ENCODE measurements around the gene ELK4.

ELK4 gene

DNA sequence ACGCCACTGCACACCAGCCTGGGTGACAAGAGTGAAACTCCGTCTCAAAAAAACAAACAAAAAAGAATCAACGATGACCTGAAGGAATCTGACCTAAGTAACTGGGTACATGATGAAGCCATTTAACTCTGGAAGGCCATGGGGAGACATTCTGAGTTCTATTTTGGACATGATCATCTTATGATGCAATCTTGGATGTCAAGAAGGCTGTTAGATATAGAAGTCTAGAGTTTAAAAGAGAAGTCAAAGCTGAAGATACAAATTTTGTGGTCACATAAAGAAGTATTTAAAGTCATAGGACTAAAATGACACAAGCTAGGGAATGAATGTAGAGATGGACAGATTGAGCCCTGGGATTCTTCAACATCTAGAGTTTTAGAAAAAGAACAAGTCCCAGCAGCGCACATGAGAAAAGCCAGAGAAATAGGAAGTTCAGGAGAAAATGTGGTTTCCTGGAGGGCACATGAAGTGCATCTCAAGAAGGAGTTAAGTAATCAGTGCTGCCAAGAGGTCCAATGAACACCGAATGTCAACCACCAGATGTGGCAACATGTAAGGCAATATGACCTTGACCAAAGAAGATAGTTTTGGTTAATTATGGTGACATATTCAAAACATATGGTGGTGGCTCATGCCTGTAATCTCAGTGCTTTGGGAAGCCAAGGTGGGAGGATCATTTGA lies 26.8 kb downstream of the ELK4 start:
- Histone ChIP-seq H3K9me3 (ENCODE audit: insufficient read depth, low read depth, low read length) (no peaks in the 10 kb centered on the region), H2BK12ac (ENCODE audit: low read length) (no peak overlapping the region), H3K27me3 (ENCODE audit: insufficient read depth, low read length) (no peaks in the 10 kb centered on the region), H4K12ac (ENCODE audit: low read depth, low read length) (no peak overlapping the region), H3K23ac (ENCODE audit: low read length) (no peak overlapping the region), H3K79me2 (ENCODE audit: control insufficient read depth, insufficient read depth, low read length, poor library complexity) (no peaks in the 10 kb centered on the region), H4K91ac (ENCODE audit: low read depth, low read length) (no peak overlapping the region), H3K4ac (ENCODE audit: low read depth, low read length) (no peak overlapping the region), H3K4me1 (ENCODE audit: control insufficient read depth in 1 of 2, insufficient read depth in 2 of 2, low read length in 2 of 2) (peaks cover 0 to 3% of the 10 kb centered on the region in 2 experiments), H3K18ac (ENCODE audit: low read length) (no peak overlapping the region), H3K79me1 (ENCODE audit: low read length) (no peaks in the 10 kb centered on the region), H2BK120ac (ENCODE audit: insufficient read depth, low read length, poor library complexity) (no peak overlapping the region), H2AK5ac (ENCODE audit: low read length) (no peak overlapping the region), H3K27ac (ENCODE audit: low read depth, low read length) (no peak overlapping the region), H2AFZ (ENCODE audit: insufficient read depth, low read length, poor library complexity) (no peak overlapping the region), H3K4me2 (ENCODE audit: low read length) (no peak overlapping the region), H3K36me3 (ENCODE audit: control insufficient read depth in 1 of 2, insufficient read depth in 2 of 2, low read length in 2 of 2) (peaks cover 0 to 2% of the 10 kb centered on the region in 2 experiments), H4K8ac (ENCODE audit: low read depth, low read length) (no peak overlapping the region), H3K9ac (ENCODE audit: low read length) (no peak overlapping the region), H2BK5ac (ENCODE audit: low read depth, low read length, poor library complexity) (no peak overlapping the region), H3K4me3 (ENCODE audit: low read depth, low read length) (no peak overlapping the region), H3K14ac (ENCODE audit: low read length) (no peak overlapping the region)
- no CpG with 5 or more reads among the region's 5 CpGs for WGBS (ENCODE audit: extremely low coverage, insufficient coverage, insufficient read length)
- no peak for DNase-seq

DNA sequence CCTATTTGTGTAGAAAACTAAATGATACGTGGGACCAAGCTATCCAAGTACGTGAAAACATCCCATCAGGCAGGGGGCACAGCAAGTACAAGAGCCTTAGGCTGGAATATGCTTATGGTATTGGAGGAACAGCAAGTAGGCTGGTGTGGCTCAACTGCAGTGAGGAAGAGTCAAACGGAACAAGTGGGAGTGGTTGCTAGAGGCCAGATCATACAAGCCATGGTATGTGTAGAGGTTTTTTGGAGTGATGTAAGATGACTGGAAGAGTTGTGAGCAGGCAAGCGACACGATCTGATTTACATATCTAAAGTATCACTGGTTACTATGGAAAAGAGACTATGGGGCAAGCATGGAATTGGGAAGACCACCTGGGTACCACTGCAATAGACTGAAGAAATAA lies 27.8 kb downstream of the ELK4 start:
- no CpG with 5 or more reads among the region's 5 CpGs for WGBS (ENCODE audit: extremely low coverage, insufficient coverage, insufficient read length)
- DNase-seq: peak in 1 of 2 donors; percentile 25
- Histone ChIP-seq H4K8ac (ENCODE audit: low read depth, low read length) (no peak overlapping the region), H3K27ac (ENCODE audit: low read depth, low read length) (no peak overlapping the region), H2BK120ac (ENCODE audit: insufficient read depth, low read length, poor library complexity) (no peak overlapping the region), H3K27me3 (ENCODE audit: insufficient read depth, low read length) (no peaks in the 10 kb centered on the region), H3K14ac (ENCODE audit: low read length) (no peak overlapping the region), H4K12ac (ENCODE audit: low read depth, low read length) (no peak overlapping the region), H3K9me3 (ENCODE audit: insufficient read depth, low read depth, low read length) (no peaks in the 10 kb centered on the region), H3K79me1 (ENCODE audit: low read length) (no peaks in the 10 kb centered on the region), H2AFZ (ENCODE audit: insufficient read depth, low read length, poor library complexity) (no peak overlapping the region), H3K18ac (ENCODE audit: low read length) (no peak overlapping the region), H2BK12ac (ENCODE audit: low read length) (no peak overlapping the region), H4K91ac (ENCODE audit: low read depth, low read length) (no peak overlapping the region), H3K4me1 (ENCODE audit: control insufficient read depth in 1 of 2, insufficient read depth in 2 of 2, low read length in 2 of 2) (peaks cover 3 to 5% of the 10 kb centered on the region in 2 experiments), H3K36me3 (ENCODE audit: control insufficient read depth in 1 of 2, insufficient read depth in 2 of 2, low read length in 2 of 2) (peaks cover 0 to 2% of the 10 kb centered on the region in 2 experiments), H3K79me2 (ENCODE audit: control insufficient read depth, insufficient read depth, low read length, poor library complexity) (no peaks in the 10 kb centered on the region), H2BK5ac (ENCODE audit: low read depth, low read length, poor library complexity) (no peak overlapping the region), H2AK5ac (ENCODE audit: low read length) (no peak overlapping the region), H3K9ac (ENCODE audit: low read length) (no peak overlapping the region), H3K23ac (ENCODE audit: low read length) (no peak overlapping the region), H3K4ac (ENCODE audit: low read depth, low read length) (no peak overlapping the region), H3K4me2 (ENCODE audit: low read length) (no peak overlapping the region), H3K4me3 (ENCODE audit: low read depth, low read length) (no peak overlapping the region)

- no peak overlapping the region for H2AFZ ChIP-seq (ENCODE audit: insufficient read depth, low read length, poor library complexity)
- no peak overlapping the region for H3K4me2 ChIP-seq (ENCODE audit: low read length)
- no peak overlapping the region for H2BK12ac ChIP-seq (ENCODE audit: low read length)
- no peaks in the 10 kb centered on the region for H3K79me2 ChIP-seq (ENCODE audit: control insufficient read depth, insufficient read depth, low read length, poor library complexity)
- no peak overlapping the region for H3K18ac ChIP-seq (ENCODE audit: low read length)
- no peaks in the 10 kb centered on the region for H3K79me1 ChIP-seq (ENCODE audit: low read length)
- no peak overlapping the region for H3K27ac ChIP-seq (ENCODE audit: low read depth, low read length)
- peaks cover 2 to 7% of the 10 kb centered on the region in 2 experiments for H3K36me3 ChIP-seq (ENCODE audit: control insufficient read depth in 1 of 2, insufficient read depth in 2 of 2, low read length in 2 of 2)
- H3K4ac ChIP-seq (ENCODE audit: low read depth, low read length): no peak overlapping the region
- no peak for DNase-seq
- no peak overlapping the region for H4K8ac ChIP-seq (ENCODE audit: low read depth, low read length)
- no peak overlapping the region for H3K9ac ChIP-seq (ENCODE audit: low read length)
- H3K4me3 ChIP-seq (ENCODE audit: low read depth, low read length): no peak overlapping the region
- no peak overlapping the region for H2BK120ac ChIP-seq (ENCODE audit: insufficient read depth, low read length, poor library complexity)
- peaks cover 3 to 5% of the 10 kb centered on the region in 2 experiments for H3K4me1 ChIP-seq (ENCODE audit: control insufficient read depth in 1 of 2, insufficient read depth in 2 of 2, low read length in 2 of 2)
- H3K14ac ChIP-seq (ENCODE audit: low read length): no peak overlapping the region
- no peak overlapping the region for H3K23ac ChIP-seq (ENCODE audit: low read length)
- H2AK5ac ChIP-seq (ENCODE audit: low read length): no peak overlapping the region
- no peaks in the 10 kb centered on the region for H3K27me3 ChIP-seq (ENCODE audit: insufficient read depth, low read length)
- no peak overlapping the region for H4K12ac ChIP-seq (ENCODE audit: low read depth, low read length)
- H4K91ac ChIP-seq (ENCODE audit: low read depth, low read length): no peak overlapping the region
- no CpG with 5 or more reads among the region's 4 CpGs for WGBS (ENCODE audit: extremely low coverage, insufficient coverage, insufficient read length)
- H3K9me3 ChIP-seq (ENCODE audit: insufficient read depth, low read depth, low read length): no peaks in the 10 kb centered on the region
- no peak overlapping the region for H2BK5ac ChIP-seq (ENCODE audit: low read depth, low read length, poor library complexity)
Observed at GRCh38 chr1:205601205-205601604, 30.6 kb downstream of the ELK4 start.

DNA sequence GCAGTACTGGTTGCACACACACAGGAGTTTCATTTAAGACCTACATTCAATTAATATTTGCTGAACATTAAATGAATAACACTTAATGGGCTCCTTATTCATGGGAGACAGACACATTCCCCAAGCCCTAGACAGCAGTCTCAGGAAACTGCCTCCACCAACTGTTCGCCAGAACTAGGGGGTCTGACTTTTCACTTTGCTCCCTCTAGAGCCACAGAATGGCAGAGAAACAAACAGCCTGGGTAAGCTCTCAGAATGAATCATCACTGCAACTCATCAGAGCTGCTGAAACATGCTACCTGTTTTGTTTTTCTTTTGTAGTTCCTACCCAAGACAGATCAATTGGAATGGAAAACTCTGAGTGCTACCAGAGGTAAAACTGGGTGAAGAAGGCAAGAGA lies 31.7 kb downstream of the ELK4 start:
- WGBS (ENCODE audit: extremely low coverage, insufficient coverage, insufficient read length): no CpG with 5 or more reads among the region's 1 CpG
- H2BK12ac ChIP-seq (ENCODE audit: low read length): no peak overlapping the region
- H3K36me3 ChIP-seq (ENCODE audit: control insufficient read depth in 1 of 2, insufficient read depth in 2 of 2, low read length in 2 of 2): peaks cover 2 to 7% of the 10 kb centered on the region in 2 experiments
- H2AFZ ChIP-seq (ENCODE audit: insufficient read depth, low read length, poor library complexity): no peak overlapping the region
- H3K4me1 ChIP-seq (ENCODE audit: control insufficient read depth in 1 of 2, insufficient read depth in 2 of 2, low read length in 2 of 2): peaks cover 3 to 5% of the 10 kb centered on the region in 2 experiments
- no peak overlapping the region for H2BK5ac ChIP-seq (ENCODE audit: low read depth, low read length, poor library complexity)
- no peak overlapping the region for H4K12ac ChIP-seq (ENCODE audit: low read depth, low read length)
- no peak overlapping the region for H3K4me3 ChIP-seq (ENCODE audit: low read depth, low read length)
- H4K91ac ChIP-seq (ENCODE audit: low read depth, low read length): no peak overlapping the region
- H3K4me2 ChIP-seq (ENCODE audit: low read length): no peak overlapping the region
- no peaks in the 10 kb centered on the region for H3K9me3 ChIP-seq (ENCODE audit: insufficient read depth, low read depth, low read length)
- no peaks in the 10 kb centered on the region for H3K79me2 ChIP-seq (ENCODE audit: control insufficient read depth, insufficient read depth, low read length, poor library complexity)
- H3K23ac ChIP-seq (ENCODE audit: low read length): no peak overlapping the region
- no peak overlapping the region for H3K14ac ChIP-seq (ENCODE audit: low read length)
- H4K8ac ChIP-seq (ENCODE audit: low read depth, low read length): no peak overlapping the region
- H3K4ac ChIP-seq (ENCODE audit: low read depth, low read length): no peak overlapping the region
- H3K27me3 ChIP-seq (ENCODE audit: insufficient read depth, low read length): no peaks in the 10 kb centered on the region
- no peak overlapping the region for H3K9ac ChIP-seq (ENCODE audit: low read length)
- H3K79me1 ChIP-seq (ENCODE audit: low read length): no peaks in the 10 kb centered on the region
- H3K18ac ChIP-seq (ENCODE audit: low read length): no peak overlapping the region
- H2BK120ac ChIP-seq (ENCODE audit: insufficient read depth, low read length, poor library complexity): no peak overlapping the region
- no peak for DNase-seq
- H2AK5ac ChIP-seq (ENCODE audit: low read length): no peak overlapping the region
- H3K27ac ChIP-seq (ENCODE audit: low read depth, low read length): peak overlapping the region; percentile 23

Measured in trophoblast cell (in vitro differentiated cells and primary cell).